ENCODE data around the gene OR8D1.

GRCh38 chr11:124285610-124286344 is 28.0 kb downstream of the OR8D1 start:
- TF ChIP-seq CTCF (conservative IDR thresholded peaks at IDR 0.05 in 1 of 2, IDR thresholded peaks at IDR 0.05 in 1 of 2; ENCODE audit: extremely low read depth in 1 of 2, insufficient read depth in 1 of 2, low read depth in 1 of 2, low read length in 2 of 2): no peak
- no peak for TF ChIP-seq EZH2 (IDR thresholded peaks at IDR 0.05; ENCODE audit: borderline replicate concordance, low read length)
